Cardiac fibroblast (primary cell): ENCODE measurements around the gene UBE2D4.
A peak's percentile ranks its signal among the peaks of the same experiment; 100 is the strongest.

ENCODE experiments used
- DNase-seq, 2 donors: peaks; one replicate each; pipeline versions ENCODE4 v3.0.0 to v3.0.0-alpha.2; 2010; ENCODE audit warnings: low read depth in 2 of 2
- H3K4me3 ChIP-seq, 2 donors: replicated peaks in 1 of 2; 1 replicate in 1 of 2; 2 replicates in 1 of 2; pipeline ENCODE4 v1.5.1; 2011; ENCODE audit warnings: low read depth in 2 of 2, low read length in 2 of 2, mild to moderate bottlenecking in 2 of 2, moderate library complexity in 1 of 2
- CTCF ChIP-seq: IDR thresholded peaks from one replicate; pipeline ENCODE4 v1.5.1; 2011; ENCODE audit warnings: low read depth, mild to moderate bottlenecking, low read length, inconsistent platforms

The UBE2D4 gene

GRCh38 chr7:43915907-43916306, 10.3 kb upstream of the UBE2D4 start:
- no peak for DNase-seq
- TF ChIP-seq CTCF, result no peak
- no peak overlapping the region for H3K4me3 ChIP-seq

GRCh38 chr7:43921423-43921822, 4.8 kb upstream of the UBE2D4 start:
- no peak overlapping the region for H3K4me3 ChIP-seq
- TF ChIP-seq CTCF, result no peak
- DNase-seq, result no peak

- TF ChIP-seq CTCF, result no peak
- H3K4me3 ChIP-seq, result no peak overlapping the region
- DNase-seq, result no peak
These were observed 3.5 kb upstream of the UBE2D4 start for GRCh38 chr7:43922726-43923125.

- peak; percentile 2 for TF ChIP-seq CTCF
- H3K4me3 ChIP-seq, result peak overlapping the region; percentile 69 to 78
- no peak for DNase-seq
These were observed 525 bp downstream of the UBE2D4 start for GRCh38 chr7:43926798-43927123.

- TF ChIP-seq CTCF, result no peak
- DNase-seq, result no peak
- H3K4me3 ChIP-seq, result no peak overlapping the region
These were observed 1.6 kb downstream of the UBE2D4 start for GRCh38 chr7:43927810-43928209.

- no peak overlapping the region for H3K4me3 ChIP-seq
- no peak for DNase-seq
- TF ChIP-seq CTCF, result no peak
These were observed 3.6 kb downstream of the UBE2D4 start for GRCh38 chr7:43929529-43930457.

GRCh38 chr7:43931346-43931745, 5.1 kb downstream of the UBE2D4 start:
- TF ChIP-seq CTCF, result no peak
- no peak for DNase-seq
- no peak overlapping the region for H3K4me3 ChIP-seq
